GM18861 (cell line): ENCODE measurements around the gene ZGLP1.

Experiments used
- ATAC-seq: cut with Tn5 transposase; IDR thresholded peaks from one replicate; pipeline ENCODE4 v1.9.1; 2021; ENCODE audit not compliant: unreplicated experiment

The ZGLP1 gene

GRCh38 chr19:10328558-10329429 lies 19.2 kb upstream of the ZGLP1 start:
- no peak for ATAC-seq

DNA sequence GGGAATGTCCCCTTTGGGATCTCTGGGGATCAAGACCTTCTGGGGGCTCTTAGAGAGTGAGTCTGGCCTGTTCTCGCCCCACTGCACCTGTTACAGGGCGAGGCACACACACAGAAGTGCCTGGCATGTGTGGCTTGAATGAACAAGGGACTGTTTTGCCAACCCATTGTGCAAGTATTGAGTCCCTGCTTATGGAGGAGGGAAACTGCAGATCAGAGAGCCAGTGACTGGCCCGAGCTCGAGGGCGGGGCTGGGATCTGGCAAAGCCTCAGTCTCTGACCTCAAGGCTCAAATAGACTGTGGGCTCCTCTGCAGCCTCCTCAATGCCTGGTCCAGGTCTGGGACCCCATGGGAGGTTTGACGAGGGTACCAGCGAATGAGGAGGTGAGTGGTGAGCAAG lies 18.2 kb upstream of the ZGLP1 start:
- no peak for ATAC-seq

- no peak for ATAC-seq
These were observed 16.1 kb upstream of the ZGLP1 start for GRCh38 chr19:10325732-10326131.

GRCh38 chr19:10321874-10322835 lies 12.5 kb upstream of the ZGLP1 start:
- ATAC-seq, result no peak

- ATAC-seq, result no peak
These were observed 11.8 kb upstream of the ZGLP1 start for GRCh38 chr19:10321417-10321797.

DNA sequence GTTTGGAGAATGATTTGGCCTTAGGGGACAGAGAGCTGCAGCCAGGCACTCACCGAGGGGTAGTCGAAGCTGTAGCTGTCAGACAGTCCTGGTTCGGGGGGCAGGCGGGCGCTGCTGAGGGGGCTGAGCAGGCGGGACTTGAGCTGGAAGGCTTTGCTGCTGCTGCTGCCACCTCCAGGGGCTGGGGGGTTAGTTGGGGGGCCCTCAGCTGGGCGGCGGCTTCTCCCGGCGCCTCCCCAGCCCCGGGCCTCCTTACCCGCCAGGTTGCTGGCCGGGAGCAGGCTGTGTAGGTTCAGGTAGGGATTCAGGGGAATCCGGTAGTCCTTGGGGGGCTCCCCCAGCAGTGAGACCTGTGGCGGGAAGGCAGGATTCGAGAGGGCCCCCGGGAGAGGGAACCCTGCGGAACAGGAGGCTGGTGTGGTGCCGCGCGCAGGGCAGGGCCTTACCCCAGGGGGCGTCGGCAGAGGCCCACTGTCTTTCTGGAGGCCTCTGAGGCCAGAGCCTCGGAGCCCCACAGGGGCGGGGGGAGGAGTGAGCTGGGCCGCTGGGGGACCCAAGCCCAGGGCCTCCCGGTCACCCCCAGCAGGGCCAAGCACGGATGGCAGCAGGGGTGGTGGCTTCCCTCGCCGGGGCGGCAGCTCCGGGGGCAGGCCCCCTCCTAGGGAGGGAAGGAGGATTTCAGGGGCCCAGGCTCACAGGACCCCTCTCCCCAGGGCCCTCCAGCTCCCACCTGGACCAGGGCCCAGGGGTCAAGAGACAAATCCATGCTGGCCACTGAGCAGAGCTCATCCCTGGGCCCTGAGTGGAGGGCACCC lies 11.2 kb upstream of the ZGLP1 start:
- no peak for ATAC-seq

DNA sequence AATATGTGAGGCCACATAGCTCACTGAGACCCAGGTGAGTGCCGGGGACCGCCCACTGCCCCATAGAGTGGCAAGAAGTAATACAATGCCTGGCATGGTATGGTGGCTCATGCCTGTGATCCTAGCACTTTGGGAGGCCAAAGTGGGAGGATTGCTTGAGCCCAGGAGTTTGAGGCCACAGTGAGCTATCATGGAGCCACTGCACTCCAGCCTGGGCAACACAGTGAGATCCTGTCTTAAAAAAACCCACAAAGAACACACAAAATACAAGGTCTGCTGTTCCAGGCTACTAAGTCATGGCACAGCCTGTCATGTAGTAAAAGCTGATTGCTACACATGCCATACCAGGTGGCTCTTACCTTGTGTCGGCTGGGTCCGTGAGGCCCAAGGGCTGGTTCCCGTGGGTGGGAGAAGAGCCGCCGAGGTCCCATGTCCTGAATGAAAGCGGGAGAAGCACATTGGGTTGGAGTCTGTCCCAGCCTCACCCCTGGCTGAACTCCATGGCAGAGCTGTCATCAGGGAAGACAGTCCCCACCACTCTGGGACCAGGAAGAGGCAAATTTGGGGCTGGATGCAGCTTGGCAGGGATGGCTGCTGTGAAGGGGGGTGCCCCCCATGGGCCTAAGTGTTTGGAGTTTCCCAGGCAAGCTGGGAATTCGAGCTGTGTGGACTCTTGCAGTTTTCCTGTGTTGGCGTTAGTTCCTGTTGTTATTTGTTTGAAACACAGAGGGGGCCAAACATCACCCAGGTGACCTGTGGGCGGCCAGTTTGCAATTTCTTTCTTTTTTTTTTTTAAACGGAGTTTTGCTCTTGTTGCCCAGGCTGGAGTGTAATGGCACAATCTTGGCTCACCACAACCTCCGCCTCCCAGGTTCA lies 9.4 kb upstream of the ZGLP1 start:
- ATAC-seq, result no peak

- ATAC-seq, result no peak
These were observed 8.3 kb upstream of the ZGLP1 start for GRCh38 chr19:10317857-10318462.

DNA sequence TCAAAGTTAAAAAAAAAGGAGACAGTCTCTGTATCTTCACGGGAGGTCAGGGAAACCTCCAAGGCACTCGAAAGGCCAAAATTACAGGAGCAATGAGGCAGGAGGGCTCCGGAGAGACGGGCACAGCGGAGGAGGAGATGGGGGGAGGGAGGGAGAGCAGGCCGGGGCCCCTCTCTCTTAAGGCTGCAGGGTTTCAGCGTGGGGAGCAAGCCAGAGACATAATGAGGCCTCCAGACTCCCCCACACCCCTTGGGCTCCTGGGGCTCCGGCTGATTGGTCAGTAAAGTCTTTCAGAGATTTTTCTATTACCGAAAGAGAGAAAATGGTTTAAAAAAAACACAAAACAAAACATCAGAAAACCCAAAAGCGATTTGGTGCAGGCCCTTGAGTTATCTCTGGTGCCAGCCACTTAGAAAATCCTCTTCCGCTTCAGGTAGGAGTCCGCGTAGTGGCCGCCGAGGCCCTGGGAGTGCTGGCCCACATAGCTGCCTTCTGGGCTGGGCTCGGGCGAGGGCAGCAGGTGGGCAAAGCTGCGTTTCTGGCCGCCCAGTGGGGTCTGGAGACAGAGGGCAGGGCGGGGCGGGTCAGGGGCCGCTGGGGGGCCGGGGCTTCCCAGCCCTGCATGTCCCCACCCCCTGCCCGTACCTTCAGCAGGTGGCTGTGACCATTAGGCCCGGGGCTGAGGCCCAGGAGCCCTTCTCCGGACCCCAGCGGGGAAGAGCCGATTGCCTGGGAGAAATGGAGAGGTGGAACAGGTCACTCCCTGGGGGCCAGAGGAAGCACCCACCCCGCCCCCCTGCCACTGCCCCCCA lies 7.6 kb upstream of the ZGLP1 start:
- no peak for ATAC-seq

DNA sequence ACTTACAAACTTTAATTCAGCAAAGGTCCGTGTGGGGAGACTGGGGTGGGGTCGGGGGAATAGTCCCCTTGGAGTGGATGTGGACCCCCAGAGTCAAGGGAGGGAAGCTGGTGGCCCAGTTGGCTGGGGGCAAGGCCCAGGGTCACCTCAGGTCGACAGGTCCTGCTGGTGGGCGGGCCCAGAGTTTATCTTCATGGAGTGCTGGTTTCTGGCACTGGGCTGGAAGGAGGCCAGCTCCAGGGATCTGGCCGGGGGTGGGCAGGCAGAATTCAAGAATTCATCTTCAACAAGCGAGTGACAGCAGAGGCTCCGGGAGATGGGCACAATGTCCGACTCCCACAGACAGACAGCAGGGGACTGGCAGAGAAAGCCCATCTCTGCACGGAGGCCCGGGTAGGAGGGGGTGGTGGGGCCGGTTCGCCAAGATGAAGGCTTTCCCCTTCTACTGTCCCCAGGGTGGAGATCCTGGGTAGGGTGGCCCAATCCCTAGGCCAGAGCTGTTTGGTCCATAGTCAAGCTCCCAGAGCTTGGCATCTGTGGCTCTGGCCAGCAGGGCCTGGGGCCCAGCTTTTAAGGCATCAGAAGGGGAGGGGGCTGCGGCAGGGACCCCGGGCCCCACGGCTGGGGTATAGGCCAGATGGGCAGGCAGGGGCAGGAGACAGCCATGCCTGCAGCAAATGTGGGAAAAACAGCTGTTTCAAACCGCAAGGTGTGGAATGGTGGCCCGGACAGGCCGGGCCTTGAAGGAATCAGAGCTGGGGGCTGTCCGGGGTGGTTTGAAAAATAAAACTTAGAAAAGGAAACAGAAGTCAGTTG lies 6.8 kb upstream of the ZGLP1 start:
- no peak for ATAC-seq

- peak; percentile 72 for ATAC-seq
These were observed 6.0 kb upstream of the ZGLP1 start, which contains the start of gene FDX2 for GRCh38 chr19:10315335-10316214. TSS of gene FDX2 (minus strand) at chr19:10316015. CDS start at chr19:10315996, 19 bp downstream.

DNA sequence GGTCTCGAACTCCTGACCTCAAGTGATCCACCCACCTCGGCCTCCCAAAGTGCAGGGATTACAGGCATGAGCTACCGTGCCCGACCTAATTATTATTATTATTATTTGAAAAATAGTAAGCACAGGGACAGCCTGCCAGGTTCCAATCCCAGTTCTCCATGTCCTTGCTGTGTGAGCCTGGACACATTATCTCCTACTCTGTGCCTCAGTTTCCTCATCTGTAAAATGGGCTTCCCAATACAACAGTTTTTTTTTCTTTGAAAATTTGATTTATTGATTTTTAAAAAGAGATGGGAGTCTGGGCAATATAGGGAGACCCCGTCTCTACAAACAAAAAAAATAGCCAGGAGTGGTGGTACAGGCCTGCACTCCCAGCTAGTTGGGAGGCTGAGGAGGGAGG lies 3.3 kb downstream of the ZGLP1 start:
- no peak for ATAC-seq

DNA sequence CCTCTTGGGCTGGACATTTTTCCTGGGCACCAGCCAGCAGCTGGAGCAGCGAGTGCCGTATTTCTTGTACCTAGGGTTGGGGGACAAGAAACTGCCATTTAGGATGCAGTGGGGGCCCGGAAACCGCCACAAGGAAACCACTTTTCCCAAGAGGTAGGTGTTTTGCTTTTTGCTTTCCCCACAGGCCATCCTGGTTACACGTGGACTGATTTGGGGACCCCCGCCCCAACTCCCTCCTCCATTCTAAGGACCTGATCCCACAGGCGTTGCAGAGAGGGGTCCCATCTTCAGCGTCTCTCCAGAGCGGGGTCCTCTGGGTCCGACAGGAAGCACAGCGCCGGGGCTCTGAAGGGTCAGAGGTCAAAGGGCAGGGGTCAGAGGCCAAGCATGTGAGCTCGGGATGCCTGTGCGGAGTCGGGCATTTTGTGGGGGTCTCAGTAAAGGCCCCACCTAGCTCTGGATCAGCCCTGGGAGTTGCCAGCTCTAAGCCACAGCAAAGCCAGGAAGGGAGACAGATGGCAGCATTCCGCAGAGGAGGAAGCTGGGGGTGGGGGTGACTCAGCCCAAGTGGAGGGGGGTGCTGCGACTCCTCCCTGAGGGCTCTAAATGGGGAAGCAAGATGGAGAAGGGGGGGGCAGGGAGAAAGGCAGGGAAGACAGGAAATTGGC lies 4.3 kb downstream of the ZGLP1 start:
- no peak for ATAC-seq

- no peak for ATAC-seq
These were observed 9.8 kb downstream of the ZGLP1 start for GRCh38 chr19:10299545-10300458.

DNA sequence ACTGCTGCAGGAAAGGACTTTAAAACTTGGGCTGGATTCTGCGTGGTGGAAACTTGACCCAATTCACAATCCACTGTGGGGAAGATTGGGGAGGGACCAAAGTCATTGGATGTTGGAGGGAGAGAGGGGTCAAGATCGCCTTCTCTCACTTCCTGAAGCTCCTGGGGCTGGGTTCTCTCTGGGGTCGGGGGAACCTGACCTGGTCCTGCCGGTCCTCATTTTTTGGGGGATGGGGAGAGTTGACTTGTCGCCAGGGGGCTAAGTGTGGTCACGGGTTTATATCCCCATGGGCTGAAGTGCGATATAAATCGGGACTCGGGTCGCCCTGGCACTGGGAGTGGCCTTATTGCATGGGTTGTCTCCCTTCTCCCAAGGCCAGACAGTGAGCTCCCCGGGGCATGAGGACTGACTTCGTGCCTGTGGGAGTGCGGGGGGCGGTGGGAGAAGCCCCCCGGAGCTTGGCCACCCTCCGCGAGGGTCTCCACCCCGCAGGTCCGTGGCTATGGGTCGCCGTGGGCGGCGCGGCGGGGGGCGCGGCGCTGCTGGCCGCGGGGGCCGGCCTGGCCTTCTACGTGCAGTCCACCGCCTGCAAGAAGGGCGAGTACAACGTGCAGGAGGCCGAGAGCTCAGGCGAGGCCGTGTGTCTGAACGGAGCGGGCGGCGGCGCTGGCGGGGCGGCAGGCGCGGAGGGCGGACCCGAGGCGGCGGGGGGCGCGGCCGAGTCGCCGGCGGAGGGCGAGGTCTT lies 13.6 kb downstream of the ZGLP1 start:
- ATAC-seq, result no peak
